Neutrophil (primary cell): ENCODE measurements around the gene WIF1.

ENCODE experiments used
- H3K27ac ChIP-seq: fragments of 200-600 bp; sonication (generic); 2 replicates; pipeline ENCODE4 v1.5.1; 2016; ENCODE audit warnings: mild to moderate bottlenecking, moderate library complexity
- H3K27me3 ChIP-seq: fragments of 200-600 bp; sonication (generic); 2 replicates; pipeline ENCODE4 v1.6.0; 2016; ENCODE audit warnings: mild to moderate bottlenecking
- H3K36me3 ChIP-seq: fragments of 200-600 bp; sonication (generic); 2 replicates; pipeline ENCODE4 v1.5.1; 2017
- H3K4me1 ChIP-seq, 2 experiments: fragments of 200-600 bp in 1 of 2; sonication (generic) in 1 of 2; 1 replicate in 1 of 2; 2 replicates in 1 of 2; pipeline versions ENCODE4 v1.5.1 to v1.6.1; 2013 to 2016; ENCODE audit warnings: low read depth in 1 of 2, low read length in 1 of 2, mild to moderate bottlenecking in 1 of 2, moderate library complexity in 1 of 2; ENCODE audit not compliant: control insufficient read depth in 1 of 2, insufficient read depth in 1 of 2
- H3K4me3 ChIP-seq, 2 experiments: fragments of 200-600 bp in 1 of 2; sonication (generic) in 1 of 2; 1 replicate in 1 of 2; 2 replicates in 1 of 2; pipeline ENCODE4 v1.5.1; 2013 to 2016; ENCODE audit warnings: low read depth in 1 of 2, low read length in 1 of 2, mild to moderate bottlenecking in 1 of 2, moderate library complexity in 1 of 2
- H3K9me3 ChIP-seq: fragments of 200-600 bp; sonication (generic); 2 replicates; pipeline ENCODE4 v1.5.1; 2016
- TF ChIP-seq, protein P1 (sequence below): fragments of 200-600 bp; sonication (generic); IDR thresholded peaks from 2 replicates; pipeline ENCODE4 v1.5.1; 2016; ENCODE audit warnings: antibody characterized with exemption

The WIF1 gene

DNA sequence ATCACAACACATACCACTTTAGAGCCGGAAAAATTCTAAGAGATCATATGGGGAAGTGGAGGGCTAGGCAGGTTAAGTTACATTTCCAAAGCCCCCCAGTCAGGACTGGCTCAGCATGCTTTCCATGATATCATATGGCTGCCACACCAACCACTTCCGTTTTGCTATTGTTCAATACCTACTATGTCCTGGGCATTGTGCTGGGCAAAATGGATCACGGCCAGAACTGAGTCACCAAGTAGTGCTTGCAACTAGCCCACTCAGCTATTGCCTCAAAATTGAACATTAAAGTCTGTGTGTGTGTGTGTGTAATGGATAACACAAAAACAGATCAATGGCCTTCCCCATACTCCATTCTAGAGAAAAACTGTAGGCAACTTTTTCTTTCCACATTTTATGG, 22.7 kb downstream of the WIF1 start:
- no peaks in the 10 kb centered on the region for H3K36me3 ChIP-seq
- TF ChIP-seq, protein P1, sequence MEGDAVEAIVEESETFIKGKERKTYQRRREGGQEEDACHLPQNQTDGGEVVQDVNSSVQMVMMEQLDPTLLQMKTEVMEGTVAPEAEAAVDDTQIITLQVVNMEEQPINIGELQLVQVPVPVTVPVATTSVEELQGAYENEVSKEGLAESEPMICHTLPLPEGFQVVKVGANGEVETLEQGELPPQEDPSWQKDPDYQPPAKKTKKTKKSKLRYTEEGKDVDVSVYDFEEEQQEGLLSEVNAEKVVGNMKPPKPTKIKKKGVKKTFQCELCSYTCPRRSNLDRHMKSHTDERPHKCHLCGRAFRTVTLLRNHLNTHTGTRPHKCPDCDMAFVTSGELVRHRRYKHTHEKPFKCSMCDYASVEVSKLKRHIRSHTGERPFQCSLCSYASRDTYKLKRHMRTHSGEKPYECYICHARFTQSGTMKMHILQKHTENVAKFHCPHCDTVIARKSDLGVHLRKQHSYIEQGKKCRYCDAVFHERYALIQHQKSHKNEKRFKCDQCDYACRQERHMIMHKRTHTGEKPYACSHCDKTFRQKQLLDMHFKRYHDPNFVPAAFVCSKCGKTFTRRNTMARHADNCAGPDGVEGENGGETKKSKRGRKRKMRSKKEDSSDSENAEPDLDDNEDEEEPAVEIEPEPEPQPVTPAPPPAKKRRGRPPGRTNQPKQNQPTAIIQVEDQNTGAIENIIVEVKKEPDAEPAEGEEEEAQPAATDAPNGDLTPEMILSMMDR: no peak
- no peak overlapping the region for H3K4me3 ChIP-seq
- H3K4me1 ChIP-seq: peaks cover 0 to 8% of the 10 kb centered on the region in 2 experiments
- no peaks in the 10 kb centered on the region for H3K9me3 ChIP-seq
- H3K27ac ChIP-seq: no peak overlapping the region
- H3K27me3 ChIP-seq: peaks cover 27% of the 10 kb centered on the region

GRCh38 chr12:65094722-65095121, 26.4 kb downstream of the WIF1 start:
- Histone ChIP-seq H3K4me3 (no peak overlapping the region), H3K27ac (no peak overlapping the region), H3K27me3 (peaks cover 16% of the 10 kb centered on the region), H3K4me1 (peaks cover 7 to 20% of the 10 kb centered on the region in 2 experiments), H3K36me3 (no peaks in the 10 kb centered on the region), H3K9me3 (no peaks in the 10 kb centered on the region)
- TF ChIP-seq, protein P1: no peak

DNA sequence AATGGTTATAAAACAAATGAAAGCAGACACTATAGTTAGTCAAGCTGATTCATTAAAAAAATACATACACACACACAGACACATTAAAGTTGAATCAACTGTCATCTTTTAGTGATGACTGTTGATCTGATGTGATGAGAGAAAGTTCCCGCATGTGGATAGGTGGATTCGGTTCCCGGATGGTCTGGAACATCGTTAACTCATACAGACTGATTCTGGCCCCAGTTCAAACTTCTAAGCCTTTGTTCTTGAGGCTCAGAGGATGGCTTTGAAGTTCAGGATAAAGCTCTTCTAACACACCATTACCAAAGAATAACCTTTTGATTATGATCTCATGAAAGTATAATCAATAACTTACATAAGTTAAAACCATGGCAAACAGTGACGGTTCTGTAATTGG, 27.5 kb downstream of the WIF1 start:
- peaks cover 5% of the 10 kb centered on the region for H3K27me3 ChIP-seq
- H3K4me1 ChIP-seq: peaks cover 7 to 20% of the 10 kb centered on the region in 2 experiments
- H3K27ac ChIP-seq: no peak overlapping the region
- no peaks in the 10 kb centered on the region for H3K36me3 ChIP-seq
- TF ChIP-seq, protein P1: no peak
- H3K9me3 ChIP-seq: no peaks in the 10 kb centered on the region
- H3K4me3 ChIP-seq: no peak overlapping the region

DNA sequence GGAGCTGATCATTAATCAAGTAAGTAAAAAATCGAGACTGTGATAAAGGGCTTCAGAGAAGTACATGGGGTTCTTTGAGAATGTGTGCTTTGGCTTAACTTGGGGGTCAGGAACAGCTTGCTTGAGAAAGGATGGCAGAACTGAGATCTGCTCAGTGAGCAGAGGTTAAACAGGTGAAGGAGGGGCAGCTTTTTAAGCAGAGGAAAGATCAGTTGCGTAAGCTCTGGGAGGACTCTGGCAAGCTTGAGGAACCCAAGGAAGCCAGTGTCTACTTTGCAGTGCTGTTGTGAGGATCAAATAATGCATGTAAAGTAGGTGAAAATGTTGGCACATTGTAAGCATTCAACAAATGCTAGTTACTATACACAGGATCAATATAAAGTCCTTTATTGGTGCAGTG, 30.6 kb downstream of the WIF1 start:
- Histone ChIP-seq H3K36me3 (no peaks in the 10 kb centered on the region), H3K27me3 (no peaks in the 10 kb centered on the region), H3K4me1 (peaks cover 24 to 49% of the 10 kb centered on the region in 2 experiments), H3K4me3 (no peak overlapping the region), H3K9me3 (no peaks in the 10 kb centered on the region), H3K27ac (no peak overlapping the region)
- TF ChIP-seq, protein P1: no peak

- Histone ChIP-seq H3K9me3 (no peaks in the 10 kb centered on the region), H3K27ac (peak overlapping the region; percentile 55), H3K36me3 (no peaks in the 10 kb centered on the region), H3K4me1 (peaks cover 31 to 53% of the 10 kb centered on the region in 2 experiments), H3K27me3 (peaks cover 4% of the 10 kb centered on the region), H3K4me3 (peak overlapping the region in 1 of 2 experiments; percentile 20)
- TF ChIP-seq, protein P1: no peak
These were observed 34.9 kb downstream of the WIF1 start for GRCh38 chr12:65086236-65086635.

- Histone ChIP-seq H3K27ac (no peak overlapping the region), H3K4me1 (peaks cover 24 to 41% of the 10 kb centered on the region in 2 experiments), H3K9me3 (no peaks in the 10 kb centered on the region), H3K4me3 (no peak overlapping the region), H3K36me3 (no peaks in the 10 kb centered on the region), H3K27me3 (peaks cover 21% of the 10 kb centered on the region)
- TF ChIP-seq, protein P1: no peak
These were observed 36.5 kb downstream of the WIF1 start for GRCh38 chr12:65084579-65084978.
